NK-92 (cell line): ENCODE results near the gene MAST3.
"Not testable (repeated sequence)": the region's sequence is repeated elsewhere in the genome, so short reads cannot be mapped to it uniquely, and the experiment has no call there.

Experiments
- DNase-seq: peaks from one replicate; lab custom pipeline; 2025; ENCODE audit not compliant: unreplicated experiment; lab: John Stamatoyannopoulos, UW

The MAST3 gene

DNA sequence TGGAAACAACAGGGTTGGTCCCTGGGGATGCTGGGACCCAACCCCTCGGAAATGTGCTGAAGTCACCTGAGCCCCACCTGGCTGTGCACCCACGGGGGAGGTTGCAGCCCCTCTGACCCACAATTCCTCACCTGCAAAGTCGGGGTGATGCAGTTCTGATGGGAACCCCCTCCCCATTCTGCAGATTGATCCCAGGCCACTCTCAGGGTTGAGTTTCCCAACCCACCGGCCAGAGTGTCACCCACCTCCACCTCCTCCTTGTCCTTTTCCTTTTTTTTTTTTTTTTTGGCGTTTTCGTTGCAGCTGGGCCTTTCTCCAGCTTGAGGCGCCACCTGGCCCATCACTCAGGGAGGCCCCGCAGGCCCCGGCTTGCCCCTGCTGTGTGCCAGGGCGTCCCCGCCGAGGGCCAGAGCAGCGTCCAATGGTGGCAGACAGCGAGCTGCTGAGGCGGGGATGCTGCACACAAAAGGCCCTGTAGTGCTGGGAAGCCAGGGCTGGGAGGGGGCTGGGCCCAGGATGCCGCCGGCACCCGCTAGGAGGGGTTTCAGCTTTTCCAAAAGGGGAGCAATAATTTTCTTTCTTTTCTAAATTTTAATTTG is 60.0 kb downstream of the MAST3 start:
- no peak for DNase-seq

- no peak for DNase-seq
Measured at GRCh38 chr19:18158467-18158866, 60.9 kb downstream of the MAST3 start.

DNA sequence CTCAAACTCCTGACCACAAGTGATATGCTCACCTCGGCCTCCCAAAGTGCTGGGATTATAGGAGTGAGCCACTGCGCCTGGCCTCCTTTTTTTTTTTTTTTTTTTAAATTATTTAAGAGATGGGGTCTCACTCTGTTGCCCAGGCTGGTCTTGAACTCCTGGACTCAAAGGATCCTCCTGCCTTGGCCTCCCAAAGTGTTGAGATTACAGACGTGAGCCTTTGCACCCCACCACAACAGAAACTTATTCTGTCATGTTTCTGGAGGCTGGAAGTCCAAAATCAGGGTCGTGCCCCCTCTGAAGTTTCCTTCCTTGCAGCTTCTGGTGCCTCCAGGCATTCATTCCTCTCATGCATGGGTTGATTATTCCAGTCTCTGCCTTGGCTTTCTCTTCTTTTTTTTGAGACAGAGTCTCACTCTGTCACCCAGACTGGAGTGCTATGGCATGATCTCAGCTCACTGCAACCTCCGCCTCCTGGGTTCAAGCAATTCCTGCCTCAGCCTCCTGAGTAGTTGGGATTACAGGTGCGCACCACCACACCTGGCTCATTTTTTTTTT is 61.6 kb downstream of the MAST3 start:
- DNase-seq = not testable (repeated sequence)

- DNase-seq = no peak
Measured at GRCh38 chr19:18159810-18160209, 62.2 kb downstream of the MAST3 start.

DNA sequence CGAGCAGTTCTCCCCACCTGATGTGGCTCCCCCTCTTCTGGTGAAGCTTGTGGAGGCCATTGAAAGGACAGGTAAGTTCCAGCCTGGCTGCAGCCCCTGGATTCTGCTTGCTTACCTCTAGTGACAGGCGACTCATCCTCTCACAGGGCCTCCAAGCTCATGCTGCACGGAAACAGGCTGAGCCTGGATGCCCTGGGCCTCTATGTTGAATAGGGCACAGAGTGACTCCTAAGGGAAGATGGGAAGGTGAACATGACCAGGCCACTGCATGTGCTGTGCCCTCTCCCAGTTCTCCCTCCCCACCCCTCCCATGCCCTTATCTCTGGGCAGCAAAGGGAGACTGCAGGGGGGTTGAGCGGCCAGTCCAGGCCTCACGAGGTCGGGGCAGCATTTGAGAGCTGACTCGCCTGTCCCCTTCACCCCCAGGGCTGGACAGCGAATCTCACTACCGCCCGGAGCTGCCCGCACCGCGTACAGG is 63.0 kb downstream of the MAST3 start:
- DNase-seq = no peak

DNA sequence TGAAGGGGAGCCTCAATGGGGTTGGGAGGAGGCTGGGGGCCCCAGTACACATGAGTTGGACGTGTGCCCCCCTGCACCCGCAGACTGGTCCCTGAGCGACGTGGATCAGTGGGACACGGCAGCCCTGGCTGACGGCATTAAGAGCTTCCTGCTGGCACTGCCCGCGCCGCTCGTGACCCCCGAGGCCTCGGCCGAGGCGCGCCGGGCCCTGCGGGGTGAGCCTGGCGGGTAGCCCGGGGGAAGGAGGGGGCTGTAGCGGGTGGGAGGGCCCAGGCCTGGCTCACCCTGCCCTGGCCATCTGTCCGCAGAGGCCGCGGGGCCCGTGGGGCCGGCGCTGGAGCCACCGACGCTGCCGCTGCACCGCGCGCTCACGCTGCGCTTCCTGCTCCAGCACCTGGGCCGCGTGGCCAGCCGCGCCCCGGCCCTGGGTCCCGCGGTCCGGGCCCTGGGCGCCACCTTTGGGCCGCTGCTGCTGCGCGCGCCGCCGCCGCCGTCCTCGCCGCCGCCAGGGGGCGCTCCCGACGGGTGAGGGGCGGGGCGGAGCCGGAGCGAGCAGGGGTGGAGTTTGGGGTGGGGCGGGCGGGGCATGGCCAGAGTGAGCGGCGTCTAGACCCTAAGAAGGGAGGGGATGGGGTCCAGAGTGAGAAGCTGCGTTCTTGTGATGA is 63.5 kb downstream of the MAST3 start:
- no peak for DNase-seq

DNA sequence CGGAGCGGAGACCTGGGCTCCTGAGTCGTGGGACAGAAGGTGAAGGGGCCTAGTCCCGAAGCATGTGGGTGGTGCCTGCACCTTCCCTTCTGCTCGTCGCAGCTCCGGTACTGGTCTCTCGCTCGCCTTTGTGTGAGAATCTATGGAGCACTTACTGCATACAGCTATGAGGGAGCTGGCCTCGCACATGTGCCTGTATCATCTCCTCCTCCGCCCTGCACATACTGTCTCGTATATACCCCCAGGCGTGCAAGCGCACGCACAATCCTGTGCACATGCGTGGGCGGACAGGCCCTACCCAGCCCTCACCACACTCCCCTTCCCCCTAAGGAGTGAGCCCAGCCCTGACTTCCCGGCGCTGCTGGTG is 64.0 kb downstream of the MAST3 start:
- no peak for DNase-seq

DNA sequence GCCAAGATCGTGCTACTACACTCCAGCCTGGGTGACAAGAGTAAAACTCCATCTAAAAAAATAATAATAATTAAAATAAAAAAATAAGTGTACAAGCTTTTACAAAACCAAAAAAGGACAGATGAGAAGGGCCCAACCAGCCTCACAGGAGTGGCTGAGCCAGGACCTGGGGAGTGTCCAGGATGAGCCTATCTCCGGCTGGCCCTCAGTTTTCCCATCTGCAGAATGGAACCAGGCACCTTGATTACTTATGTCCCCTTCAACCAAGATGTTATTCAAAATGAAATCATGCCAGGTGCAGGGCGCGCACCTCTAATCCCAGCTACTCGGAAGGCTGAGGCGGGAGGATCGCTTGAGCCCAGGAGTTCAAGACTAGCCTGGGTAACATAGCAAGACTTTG is 66.5 kb downstream of the MAST3 start:
- DNase-seq = no peak

- no peak for DNase-seq
Measured at GRCh38 chr19:18165794-18166544, 68.4 kb downstream of the MAST3 start.

DNA sequence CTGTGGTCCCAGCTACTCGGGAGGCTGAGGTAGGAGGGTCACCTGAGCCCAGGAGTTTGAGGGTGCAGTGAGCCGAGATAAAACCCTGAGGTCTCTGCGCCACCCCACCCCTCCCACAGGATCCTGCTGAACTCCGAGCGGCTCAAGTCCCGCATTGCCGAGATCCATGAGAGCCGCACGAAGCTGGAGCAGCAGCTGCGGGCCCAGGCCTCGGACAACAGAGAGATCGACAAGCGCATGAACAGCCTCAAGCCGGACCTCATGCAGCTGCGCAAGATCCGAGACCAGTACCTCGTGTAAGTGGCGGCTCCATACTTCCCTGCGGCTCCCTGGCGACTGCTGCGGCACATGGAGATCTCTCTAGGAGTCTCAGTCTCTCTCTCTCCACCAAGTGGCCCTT is 69.4 kb downstream of the MAST3 start:
- DNase-seq = no peak

- no peak for DNase-seq
Measured at GRCh38 chr19:18167975-18168645, 70.5 kb downstream of the MAST3 start.

GRCh38 chr19:18168673-18169381 is 71.2 kb downstream of the MAST3 start:
- no peak for DNase-seq

DNA sequence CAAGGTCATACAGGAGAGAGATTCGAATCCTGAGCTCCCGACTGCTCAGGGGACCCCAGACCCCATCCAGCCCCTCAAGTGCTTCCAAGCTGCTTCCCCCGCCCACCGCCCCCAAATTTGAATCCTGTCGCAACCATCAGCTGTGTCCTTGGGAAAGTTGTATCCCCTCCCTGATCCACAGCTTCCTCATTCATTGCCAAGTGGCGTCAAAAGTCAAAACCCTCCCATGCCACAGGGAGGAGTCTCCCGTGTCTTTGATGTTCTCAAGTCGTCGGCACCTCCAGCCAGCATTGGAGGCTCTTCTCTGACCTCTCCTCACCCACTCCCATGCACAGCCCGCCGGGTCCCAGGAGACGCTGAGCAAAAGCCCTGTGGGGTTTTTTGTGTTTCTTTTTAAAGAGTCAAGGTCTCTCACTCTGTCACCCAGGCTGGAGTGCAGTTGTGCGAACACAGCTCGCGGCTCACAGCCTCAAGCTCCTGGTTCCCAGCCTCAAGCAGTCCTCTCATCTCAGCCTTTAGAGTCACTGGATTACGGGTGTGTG is 73.2 kb downstream of the MAST3 start:
- DNase-seq = no peak

- no peak for DNase-seq
Measured at GRCh38 chr19:18171605-18172327, 74.2 kb downstream of the MAST3 start.

- no peak for DNase-seq
Measured at GRCh38 chr19:18172331-18173053, 74.9 kb downstream of the MAST3 start.

- DNase-seq = no peak
Measured at GRCh38 chr19:18173054-18173571, 75.5 kb downstream of the MAST3 start.

- DNase-seq = no peak
Measured at GRCh38 chr19:18173572-18174288, 76.2 kb downstream of the MAST3 start, which contains the start of gene IFI30. TSS of gene IFI30 (plus strand) at chr19:18173813. CDS start at chr19:18173842, 29 bp downstream.

GRCh38 chr19:18174983-18175382 is 77.4 kb downstream of the MAST3 start:
- DNase-seq = no peak
